Stimulated activated CD8-positive, alpha-beta memory T cell treated with anti-CD3 and anti-CD28 coated beads, Interleukin-12 subunit alpha, Interleukin-12 subunit beta, amount 100 ng/mL, for 4 hours (primary cell): Measurements from ENCODE around the gene KIRREL3.

Source experiments
- DNase-seq: peaks from one replicate; pipeline ENCODE4 v3.0.0-alpha.2; 2020; ENCODE audit warnings: low read depth

KIRREL3 gene

DNA sequence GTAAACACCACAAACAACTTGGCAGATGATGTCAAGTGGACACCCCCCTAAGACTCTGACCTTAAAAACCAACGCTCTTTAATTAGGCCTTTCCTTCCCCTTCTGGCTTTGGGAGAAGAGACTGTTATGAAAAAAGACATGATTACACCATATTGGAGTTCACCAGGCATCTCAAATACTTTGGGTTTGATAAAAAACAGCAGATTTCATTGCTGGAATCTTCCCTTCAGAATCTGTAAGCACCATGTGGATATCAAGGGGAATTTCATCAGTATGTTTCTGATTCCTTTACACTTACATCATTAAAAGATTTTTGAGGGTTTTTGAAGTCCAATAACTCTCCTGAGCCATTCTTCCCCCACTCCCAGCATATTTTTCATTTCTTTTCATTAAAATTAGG is 85.6 kb downstream of the KIRREL3 start:
- DNase-seq = no peak

- DNase-seq = no peak
These were observed 86.4 kb downstream of the KIRREL3 start for GRCh38 chr11:126914166-126914565.

GRCh38 chr11:126904520-126904919 is 96.0 kb downstream of the KIRREL3 start:
- DNase-seq = no peak

DNA sequence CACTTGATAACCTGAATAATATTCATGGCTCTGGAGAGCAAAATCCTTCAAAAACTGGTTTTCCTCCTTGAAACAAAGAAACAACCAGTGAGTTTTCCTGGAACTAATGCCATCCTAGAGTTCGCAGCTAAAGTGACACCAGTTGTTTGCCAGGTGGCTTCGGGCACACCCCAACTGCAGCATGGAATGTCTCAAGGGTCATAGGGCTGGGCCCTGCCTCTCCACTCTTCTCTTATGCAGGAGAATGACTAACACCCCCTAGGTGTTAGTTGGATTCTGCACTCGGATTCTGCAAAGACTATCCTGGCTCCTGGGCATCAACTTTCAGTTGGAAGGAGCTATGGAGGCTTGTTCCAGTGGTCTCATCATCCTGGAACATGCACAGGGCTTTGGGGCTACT is 98.8 kb downstream of the KIRREL3 start:
- DNase-seq = no peak

DNA sequence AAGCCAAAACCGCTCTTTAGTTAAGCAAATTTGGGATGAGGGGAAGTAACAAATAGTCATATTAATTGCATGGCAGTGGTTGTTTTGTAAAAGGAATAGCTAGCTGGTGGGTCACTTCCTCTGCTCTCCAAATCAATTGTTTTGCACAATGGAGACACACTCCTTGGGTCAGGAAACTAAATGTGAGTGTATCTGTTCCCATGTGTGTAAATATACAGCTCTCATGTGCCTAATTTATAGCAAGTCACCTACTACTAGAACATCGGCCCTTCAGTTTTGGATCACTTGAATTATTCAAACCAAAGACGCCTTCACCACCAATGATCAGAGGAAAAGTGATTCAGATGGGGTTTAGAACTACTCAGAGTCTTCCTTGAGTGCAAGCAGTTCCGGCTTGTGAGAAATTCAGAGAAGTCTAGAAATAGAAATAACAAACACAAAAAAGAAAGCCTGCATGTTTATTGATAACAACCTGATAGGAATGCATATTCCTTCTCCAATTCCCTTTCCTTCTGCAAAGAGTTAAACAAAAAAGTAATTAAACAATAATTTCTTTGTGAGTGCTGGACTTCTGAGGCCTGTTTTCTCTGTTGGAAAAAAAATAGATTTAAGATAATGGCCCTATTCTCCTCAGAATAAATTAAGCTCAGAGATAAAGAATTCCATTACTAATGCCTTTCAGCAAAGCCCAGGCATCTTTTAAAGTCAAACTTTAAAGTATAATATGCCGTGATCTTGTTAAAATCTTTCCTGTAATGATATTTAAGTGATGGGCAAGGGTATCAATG is 100.4 kb downstream of the KIRREL3 start:
- DNase-seq = no peak

DNA sequence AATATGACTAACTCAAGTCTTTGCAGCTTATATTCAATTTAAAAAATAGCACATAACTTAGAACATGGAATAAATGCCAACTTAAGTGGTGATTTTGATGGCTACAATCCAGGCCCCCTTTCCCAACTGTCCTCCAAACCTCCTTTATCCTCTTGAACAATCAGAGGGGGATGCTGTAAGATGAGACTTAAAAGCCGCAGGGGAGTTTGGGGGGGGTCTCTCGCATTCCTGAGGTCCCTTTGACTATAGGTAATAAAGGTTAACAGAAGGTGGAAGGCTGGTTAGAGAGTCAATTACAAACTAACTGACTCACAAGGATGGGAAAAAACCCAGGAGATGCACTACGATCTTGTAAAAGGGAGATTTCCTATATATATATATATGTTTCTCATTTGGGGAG is 101.8 kb downstream of the KIRREL3 start:
- no peak for DNase-seq

GRCh38 chr11:126897430-126897829 is 103.1 kb downstream of the KIRREL3 start:
- no peak for DNase-seq

- DNase-seq = no peak
These were observed 104.5 kb downstream of the KIRREL3 start for GRCh38 chr11:126896025-126896424.

- no peak for DNase-seq
These were observed 106.8 kb downstream of the KIRREL3 start for GRCh38 chr11:126893796-126894195.

- DNase-seq = no peak
These were observed 107.8 kb downstream of the KIRREL3 start for GRCh38 chr11:126892756-126893155.

- DNase-seq = no peak
These were observed 108.9 kb downstream of the KIRREL3 start for GRCh38 chr11:126891556-126892217.

DNA sequence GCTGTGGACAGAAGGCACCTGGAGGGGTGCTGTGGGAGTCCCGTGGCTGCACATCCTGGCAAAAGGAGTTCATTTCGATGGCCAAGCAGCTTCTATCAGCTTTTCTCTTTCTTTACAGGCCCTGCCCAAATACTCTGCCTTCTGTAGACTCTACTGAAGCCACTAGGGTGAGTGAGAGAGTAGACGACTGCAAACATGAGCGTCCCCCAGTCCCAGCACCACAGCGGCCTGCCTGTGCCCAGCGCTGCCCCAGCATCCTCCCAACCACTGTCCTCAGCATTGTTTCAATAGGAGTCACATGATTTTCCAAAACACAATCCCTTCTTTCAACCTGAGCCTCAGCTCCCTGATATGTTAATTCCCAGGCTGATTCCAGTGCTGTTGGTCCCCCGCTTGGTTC is 110.0 kb downstream of the KIRREL3 start:
- no peak for DNase-seq

- DNase-seq = no peak
These were observed 112.4 kb downstream of the KIRREL3 start for GRCh38 chr11:126888115-126888712.

GRCh38 chr11:126886636-126887035 is 113.9 kb downstream of the KIRREL3 start:
- DNase-seq = no peak

DNA sequence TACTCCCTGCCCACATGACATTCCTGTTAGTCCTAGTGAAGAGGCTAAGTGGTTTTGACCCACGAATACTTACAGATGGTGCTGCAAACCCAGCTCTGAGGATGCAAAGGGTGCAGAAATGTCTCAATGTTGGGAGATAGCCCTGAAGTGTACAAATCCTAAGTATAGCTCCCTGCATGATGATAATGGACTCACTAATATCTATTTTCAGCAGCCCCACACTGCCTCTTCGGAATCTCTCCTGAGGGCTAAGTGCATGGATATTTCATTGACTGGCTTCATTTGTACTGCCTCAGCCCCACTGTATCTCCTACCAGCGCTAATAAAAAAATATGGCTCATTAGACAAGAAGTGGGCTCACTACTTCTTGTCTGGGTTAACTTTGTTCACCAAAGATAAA is 114.5 kb downstream of the KIRREL3 start:
- no peak for DNase-seq

DNA sequence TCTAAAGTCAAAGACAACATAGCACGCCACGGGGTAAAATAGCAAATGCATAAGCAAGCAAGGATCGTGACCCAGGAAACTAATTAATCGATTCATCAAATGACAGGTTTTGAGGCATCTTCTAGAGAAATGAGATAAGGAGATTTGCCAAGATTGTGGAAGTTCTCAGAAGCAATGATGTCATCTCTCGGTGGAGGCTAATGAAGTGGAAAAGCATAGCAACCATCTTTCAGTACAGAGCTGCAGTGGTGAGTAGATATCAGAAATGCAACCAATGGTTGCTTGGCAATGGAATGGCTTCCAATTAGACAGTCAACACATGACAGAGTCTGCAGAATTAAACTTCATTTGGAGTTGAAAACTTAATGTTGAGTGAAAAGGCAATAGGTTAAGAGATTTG is 116.0 kb downstream of the KIRREL3 start:
- DNase-seq = no peak

DNA sequence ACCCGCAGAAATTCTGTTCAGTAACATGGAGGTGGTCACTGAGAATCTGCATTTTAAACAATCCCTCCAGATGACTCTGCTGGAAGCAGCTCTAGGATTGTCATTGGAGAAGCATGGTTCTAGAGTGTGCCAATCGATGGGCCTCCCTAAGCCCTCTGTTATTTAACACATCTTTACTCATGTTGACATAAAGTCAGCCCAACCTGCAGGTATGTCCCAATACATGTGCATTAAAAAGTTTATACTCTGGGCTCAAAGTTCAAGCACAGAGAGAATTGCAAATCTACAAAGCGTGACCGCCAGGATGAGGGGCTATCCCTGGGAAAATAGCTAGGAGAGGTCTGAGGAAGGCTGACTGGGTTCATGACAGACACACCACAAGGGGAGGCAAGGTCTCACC is 116.4 kb downstream of the KIRREL3 start:
- no peak for DNase-seq

- no peak for DNase-seq
These were observed 119.7 kb downstream of the KIRREL3 start for GRCh38 chr11:126880872-126881271.

DNA sequence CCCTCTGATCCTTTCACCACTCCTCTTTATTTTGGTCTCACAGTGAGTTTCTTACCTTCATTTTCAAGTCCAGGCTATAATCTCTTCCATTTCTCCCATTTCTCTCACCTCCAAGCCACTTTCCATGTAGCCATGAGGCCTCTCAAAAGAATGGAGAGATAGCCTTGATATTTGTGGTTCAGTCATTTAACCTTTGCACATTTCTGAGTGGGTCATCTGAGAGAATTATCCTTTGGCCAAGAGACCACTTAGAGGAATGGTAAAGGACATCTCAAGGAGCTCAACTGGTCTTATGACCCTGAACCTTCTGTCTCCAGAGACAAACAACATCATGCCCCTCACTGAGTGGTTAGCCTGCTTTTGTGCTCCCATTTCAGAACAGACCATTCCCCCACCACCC is 121.1 kb downstream of the KIRREL3 start:
- no peak for DNase-seq

GRCh38 chr11:126878913-126879482 is 121.6 kb downstream of the KIRREL3 start:
- no peak for DNase-seq

- no peak for DNase-seq
These were observed 125.7 kb downstream of the KIRREL3 start for GRCh38 chr11:126874831-126875230.

DNA sequence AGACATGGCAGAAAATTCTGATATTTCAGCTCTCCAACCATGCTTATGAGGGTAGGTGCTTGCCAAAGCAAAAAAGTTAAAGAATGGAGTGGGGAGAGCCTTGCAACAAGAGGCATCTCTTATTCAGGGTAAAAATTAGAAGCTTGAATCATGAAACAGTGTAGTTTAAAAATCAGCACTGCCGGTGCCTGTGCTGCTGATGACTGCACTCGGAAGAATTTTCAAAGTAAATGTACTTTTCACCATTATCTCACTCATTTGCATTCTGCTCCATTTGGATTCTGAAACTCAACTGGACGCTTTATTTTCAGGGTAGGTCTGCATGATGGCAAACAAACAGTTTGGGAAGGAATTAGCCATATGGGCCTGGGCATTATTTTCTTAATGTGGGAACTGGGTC is 126.3 kb downstream of the KIRREL3 start:
- DNase-seq = no peak

DNA sequence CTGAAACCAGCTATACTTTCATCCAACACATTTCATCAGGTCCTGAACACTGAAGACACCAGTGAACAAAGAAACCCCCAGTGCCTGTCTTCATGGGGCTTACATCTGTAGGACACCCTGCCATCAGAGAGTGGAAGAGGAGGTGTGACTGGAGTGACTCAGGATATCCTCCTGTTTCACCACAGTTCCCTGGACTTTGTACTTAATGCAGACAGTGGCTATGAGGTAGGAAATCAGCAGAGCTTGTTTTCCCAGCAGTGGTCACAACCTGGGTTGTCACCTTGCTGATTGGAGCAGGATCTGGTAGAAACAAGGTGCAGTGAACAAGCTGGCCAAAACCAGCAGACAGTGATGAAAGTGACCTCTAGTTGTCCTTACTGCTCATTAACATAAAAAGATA is 128.8 kb downstream of the KIRREL3 start:
- DNase-seq = no peak
